ENCODE data around the gene ANKH. TPM values are rescaled to one million over a fixed set of nuclear protein-coding genes. Genes with fewer than 3 reads are reported as not detected.
"Not testable (repeated sequence)": the region's sequence is repeated elsewhere in the genome, so short reads cannot be mapped to it uniquely, and the experiment has no call there.

Gene ANKH
- total RNA-seq, 6 donors from 2014 or later = 17.2 to 66.7 (median 24.5) TPM

DNA sequence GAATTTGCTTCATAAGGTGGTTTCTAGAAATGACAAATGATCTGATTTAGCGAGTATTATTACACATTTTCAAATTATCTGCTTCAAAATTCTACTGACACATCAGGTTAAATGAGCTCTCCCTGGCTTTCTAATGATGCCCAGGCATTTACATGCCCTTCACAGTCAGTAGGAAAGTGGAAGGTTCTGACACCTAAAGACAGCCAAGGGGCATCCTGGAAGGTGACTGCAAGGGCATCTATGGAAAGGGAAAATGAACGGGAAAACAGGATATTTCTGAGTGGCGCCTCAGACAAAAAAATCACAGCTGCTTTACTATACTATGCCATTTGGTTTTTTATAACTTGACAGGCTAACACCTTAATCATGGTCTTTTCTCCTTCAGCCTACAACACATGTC lies 31.0 kb downstream of the ANKH start:
- no peak for ATAC-seq (ENCODE audit: low FRiP score in 2 of 2)

DNA sequence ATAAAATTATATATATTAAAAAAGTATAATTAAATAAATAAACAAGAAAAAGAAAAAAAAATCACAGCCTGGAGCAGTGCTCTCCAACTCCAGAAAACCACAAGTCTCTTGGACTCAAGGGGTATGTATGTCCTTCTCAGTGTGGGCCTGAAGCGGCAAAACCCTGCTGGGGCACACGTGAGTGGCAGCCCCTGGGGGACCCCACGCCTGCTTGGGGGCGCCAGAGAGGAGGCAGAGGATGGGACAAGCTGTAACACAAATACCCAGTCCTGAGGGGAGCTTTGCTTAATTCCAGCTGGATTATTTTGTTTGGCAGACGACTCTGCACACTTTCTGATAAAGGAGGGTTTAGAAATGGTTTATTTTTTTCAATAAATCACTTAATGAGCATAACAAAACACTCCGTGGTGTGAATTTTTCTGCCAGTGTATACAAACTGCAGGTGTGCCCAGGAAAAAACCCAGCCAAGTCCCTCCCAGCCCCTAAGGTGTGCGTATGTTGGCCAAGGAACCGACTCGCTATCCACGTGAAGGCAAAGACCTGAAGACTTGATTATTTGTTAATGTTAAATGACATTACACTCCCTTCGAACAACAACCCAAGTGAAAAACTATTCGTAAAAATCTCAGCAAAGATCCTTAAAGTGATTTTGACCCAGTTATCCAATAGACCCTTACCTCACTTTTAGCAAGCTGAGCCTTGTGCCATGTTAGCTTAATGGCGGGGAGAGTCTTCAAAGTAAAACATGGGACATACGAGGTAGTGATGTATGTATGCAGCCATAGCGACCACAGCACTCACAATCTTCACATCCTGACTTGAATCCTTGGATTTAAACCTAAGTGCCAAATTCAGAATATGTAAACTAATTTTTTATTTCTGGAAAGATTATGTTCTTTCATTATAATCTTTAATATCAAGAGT lies 32.9 kb downstream of the ANKH start:
- no peak overlapping the region for H3K4me3 ChIP-seq
- H3K9me3 ChIP-seq = no peaks in the 10 kb centered on the region
- TF ChIP-seq EP300 (IDR thresholded peaks at IDR 0.05) = no peak
- no peak for TF ChIP-seq POLR2AphosphoS5 (IDR thresholded peaks at IDR 0.05)
- TF ChIP-seq POLR2A (IDR thresholded peaks at IDR 0.05) = no peak
- TF ChIP-seq CTCF (IDR thresholded peaks at IDR 0.05) = no peak
- ATAC-seq (ENCODE audit: low FRiP score in 2 of 2) (no peak), DNase-seq (peak in 1 of 2 donors; percentile 67)
- H3K27ac ChIP-seq = no peak overlapping the region
- no peaks in the 10 kb centered on the region for H3K36me3 ChIP-seq
- WGBS, 2 donors = 87 to 91% methylated on average over 15 of the region's 15 CpGs
- no peaks in the 10 kb centered on the region for H3K4me1 ChIP-seq
- no peaks in the 10 kb centered on the region for H3K27me3 ChIP-seq

More for the DNA sequence above, 31.0 kb downstream of the ANKH start:
- Histone ChIP-seq H3K4me3 (no peak overlapping the region), H3K27ac (no peak overlapping the region), H3K9me3 (no peaks in the 10 kb centered on the region), H3K4me1 (no peaks in the 10 kb centered on the region), H3K36me3 (no peaks in the 10 kb centered on the region), H3K27me3 (no peaks in the 10 kb centered on the region)
- no peak for DNase-seq
- no peak for TF ChIP-seq EP300 (IDR thresholded peaks at IDR 0.05)
- no peak for TF ChIP-seq POLR2A (IDR thresholded peaks at IDR 0.05)
- no peak for TF ChIP-seq POLR2AphosphoS5 (IDR thresholded peaks at IDR 0.05)
- TF ChIP-seq CTCF (IDR thresholded peaks at IDR 0.05) = no peak
- WGBS, 2 donors = 93 to 95% methylated on average over 3 of the region's 3 CpGs

DNA sequence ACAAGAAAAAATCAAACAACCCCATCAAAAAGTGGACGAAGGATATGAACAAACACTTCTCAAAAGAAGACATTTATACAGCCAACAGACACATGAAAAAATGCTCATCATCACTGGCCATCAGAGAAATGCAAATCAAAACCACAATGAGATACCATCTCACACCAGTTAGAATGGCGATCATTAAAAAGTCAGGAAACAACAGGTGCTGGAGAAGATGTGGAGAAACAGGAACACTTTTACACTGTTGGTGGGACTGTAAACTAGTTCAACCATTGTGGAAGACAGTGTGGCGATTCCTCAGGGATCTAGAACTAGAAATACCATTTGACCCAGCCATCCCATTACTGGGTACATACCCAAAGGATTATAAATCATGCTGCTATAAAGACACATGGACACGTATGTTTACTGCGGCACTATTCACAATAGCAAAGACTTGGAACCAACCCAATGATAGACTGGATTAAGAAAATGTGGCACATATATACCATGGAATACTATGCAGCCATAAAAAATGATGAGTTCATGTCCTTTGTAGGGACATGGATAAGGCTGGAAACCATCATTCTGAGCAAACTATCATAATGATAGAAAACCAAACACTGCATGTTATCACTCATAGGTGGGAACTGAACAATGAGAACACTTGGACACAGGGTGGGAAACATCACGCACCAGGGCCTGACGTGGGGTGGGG lies 34.0 kb downstream of the ANKH start:
- 95 to 98% methylated on average over 5 to 6 of the region's 7 CpGs for WGBS, 2 donors
- H3K4me1 ChIP-seq; H3K36me3 ChIP-seq; H3K4me3 ChIP-seq; H3K9me3 ChIP-seq; H3K27ac ChIP-seq; H3K27me3 ChIP-seq; DNase-seq; ATAC-seq (ENCODE audit: low FRiP score in 2 of 2): not testable (repeated sequence)

- TF ChIP-seq POLR2A (IDR thresholded peaks at IDR 0.05) = no peak
- no peaks in the 10 kb centered on the region for H3K27me3 ChIP-seq
- H3K36me3 ChIP-seq = no peaks in the 10 kb centered on the region
- no peaks in the 10 kb centered on the region for H3K9me3 ChIP-seq
- no peaks in the 10 kb centered on the region for H3K4me1 ChIP-seq
- H3K4me3 ChIP-seq = no peak overlapping the region
- DNase-seq = no peak
- H3K27ac ChIP-seq = no peak overlapping the region
- WGBS, 2 donors = 89 to 94% methylated on average over 11 of the region's 11 CpGs
- ATAC-seq (ENCODE audit: low FRiP score in 2 of 2) = no peak
Measured at GRCh38 chr5:14834584-14835550, 36.7 kb downstream of the ANKH start.

DNA sequence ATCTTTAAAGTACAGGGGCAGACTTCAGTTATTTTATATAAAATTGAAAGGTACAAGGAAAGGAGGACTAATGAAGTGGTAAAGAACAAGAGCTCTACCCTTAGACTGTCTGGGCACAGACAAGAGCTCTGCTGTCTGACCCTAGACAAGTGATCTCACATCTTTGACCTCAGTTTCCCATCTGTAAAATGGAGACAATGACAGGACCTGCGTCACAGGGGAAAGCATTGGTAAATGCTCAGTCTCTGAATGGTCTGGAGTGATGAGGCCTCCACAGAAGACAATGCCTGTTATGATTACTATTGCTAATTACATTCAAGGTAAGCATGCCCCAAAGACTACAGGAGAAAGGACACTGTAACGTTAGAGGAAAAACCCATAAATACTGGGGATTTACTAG lies 37.5 kb downstream of the ANKH start:
- DNase-seq (no peak), ATAC-seq (ENCODE audit: low FRiP score in 2 of 2) (no peak)
- Histone ChIP-seq H3K9me3 (no peaks in the 10 kb centered on the region), H3K4me3 (no peak overlapping the region), H3K4me1 (no peaks in the 10 kb centered on the region), H3K27ac (no peak overlapping the region), H3K36me3 (no peaks in the 10 kb centered on the region), H3K27me3 (no peaks in the 10 kb centered on the region)
- WGBS, 2 donors = 92 to 93% methylated on average over 2 of the region's 2 CpGs
- TF ChIP-seq POLR2AphosphoS5 (IDR thresholded peaks at IDR 0.05) = no peak
- TF ChIP-seq POLR2A (IDR thresholded peaks at IDR 0.05) = no peak

DNA sequence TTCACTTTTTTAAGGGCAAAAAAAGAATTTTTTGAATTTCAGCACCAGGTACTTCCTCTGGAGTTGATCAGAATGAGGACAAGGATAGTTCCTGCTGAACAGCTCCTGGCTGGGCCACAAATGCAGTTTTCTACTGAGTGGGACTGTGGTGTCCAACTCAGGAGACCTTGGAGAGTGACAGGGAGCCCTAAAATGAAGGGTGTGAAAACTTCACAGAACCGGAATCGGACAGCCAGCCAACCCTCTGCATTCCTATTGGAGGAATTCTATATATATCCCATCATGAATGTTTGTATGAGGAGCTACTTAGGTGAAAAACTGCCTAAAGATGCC lies 40.6 kb downstream of the ANKH start:
- Histone ChIP-seq H3K27me3 (no peaks in the 10 kb centered on the region), H3K27ac (no peak overlapping the region), H3K36me3 (no peaks in the 10 kb centered on the region), H3K9me3 (no peaks in the 10 kb centered on the region), H3K4me3 (no peak overlapping the region), H3K4me1 (no peaks in the 10 kb centered on the region)
- TF ChIP-seq CTCF (IDR thresholded peaks at IDR 0.05) (no peak), EP300 (IDR thresholded peaks at IDR 0.05) (no peak), POLR2AphosphoS5 (IDR thresholded peaks at IDR 0.05) (no peak), POLR2A (IDR thresholded peaks at IDR 0.05) (no peak)
- WGBS, 2 donors = 92 to 96% methylated on average over 2 of the region's 2 CpGs
- DNase-seq (no peak), ATAC-seq (ENCODE audit: low FRiP score in 2 of 2) (no peak)
